Heart left ventricle (tissue), 13 donors: ENCODE results near the gene CTU2.

ENCODE experiments used
- POLR2A ChIP-seq, 2 donors: fragments of 450-650 bp; IDR thresholded peaks; one replicate each; pipeline ENCODE4 v1.6.1; 2017; ENCODE audit warnings: antibody characterized with exemption in 2 of 2, mild to moderate bottlenecking in 2 of 2, moderate library complexity in 2 of 2
- TF ChIP-seq, protein P1 (sequence below), 12 donors: fragments of 200-600 bp; sonication (generic) in 4 of 12; IDR thresholded peaks; one replicate each; pipeline versions ENCODE4 v1.5.0 to v1.8.0; 2018 to 2022; ENCODE audit warnings: antibody characterized with exemption in 12 of 12, mild to moderate bottlenecking in 5 of 12
- donor health status: ischemic (EF 13 %, LVEDD 7.1; RV severe dilation, severe dysfunction).
- donor health status: DM: no; HTN: yes; CAD: no.
- donor health status: DM: no; HTN: no; CAD: no.
- donor health status: ischemic (EF 25% LVEDD 6.9; RV normal size, moderate dysfunction).
- donor health status: ischemic (EF 25% LVEDD 5.7; RV mildly dilated, moderate dysfunction).
- donor health status: ischemic (EF 35%, LVEDD 5.7; RV mildly dilated, moderate dysfunction).
- donor health status: nonischemic (EF 11% LVEDD 7.7; RV severe dilation, severe dysfunction).
- donor health status: DM: yes; HTN: yes; CAD: no.
- donor health status: PGD.
- donor health status: ischemic (EF 29% LVEDD 5.4; RV normal size, mild dysfunction).
- donor health status: nonischemic (EF 23%, LVEDD 6.1; RV moderate dilation, normal function).

DNA sequence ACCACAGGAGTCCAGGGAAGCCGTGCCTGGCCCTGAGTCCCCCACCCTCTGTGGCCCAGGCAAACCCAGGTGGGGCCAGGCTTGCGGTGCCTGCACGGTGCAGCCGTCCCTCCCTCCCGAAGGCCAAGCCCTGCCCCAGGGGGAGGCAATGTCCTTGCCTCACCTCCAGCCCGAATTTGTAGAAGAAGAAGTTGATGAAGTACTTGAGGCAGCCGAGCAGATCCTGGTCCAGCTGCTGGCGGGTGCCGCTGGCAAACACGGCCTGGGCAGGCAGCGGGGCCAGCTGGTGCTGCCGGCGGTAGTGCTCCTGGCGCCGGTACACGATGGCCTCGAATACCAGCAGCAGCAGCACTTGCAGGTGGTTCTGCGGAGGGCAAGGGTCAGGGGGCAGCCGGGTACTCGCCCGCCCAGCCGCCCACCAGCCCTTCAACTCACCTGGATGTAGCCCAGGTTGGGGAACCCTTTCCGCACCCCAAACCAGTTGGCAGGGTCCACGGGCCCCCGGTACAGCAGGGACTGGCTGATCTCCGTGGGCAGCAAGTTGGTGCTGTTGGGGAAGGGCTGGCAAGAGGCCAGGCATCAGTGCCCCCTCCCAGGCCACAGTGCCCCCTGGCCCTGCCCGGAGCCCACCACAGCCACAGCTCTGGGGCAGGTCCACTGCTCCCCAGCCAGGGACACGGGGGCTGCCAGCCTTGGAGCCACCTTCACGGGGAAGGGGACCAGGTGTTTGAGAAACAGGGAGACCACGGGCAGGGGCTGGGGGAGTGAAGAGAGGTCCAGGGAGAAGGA, 26.1 kb downstream of the CTU2 start:
- TF ChIP-seq, protein P1, sequence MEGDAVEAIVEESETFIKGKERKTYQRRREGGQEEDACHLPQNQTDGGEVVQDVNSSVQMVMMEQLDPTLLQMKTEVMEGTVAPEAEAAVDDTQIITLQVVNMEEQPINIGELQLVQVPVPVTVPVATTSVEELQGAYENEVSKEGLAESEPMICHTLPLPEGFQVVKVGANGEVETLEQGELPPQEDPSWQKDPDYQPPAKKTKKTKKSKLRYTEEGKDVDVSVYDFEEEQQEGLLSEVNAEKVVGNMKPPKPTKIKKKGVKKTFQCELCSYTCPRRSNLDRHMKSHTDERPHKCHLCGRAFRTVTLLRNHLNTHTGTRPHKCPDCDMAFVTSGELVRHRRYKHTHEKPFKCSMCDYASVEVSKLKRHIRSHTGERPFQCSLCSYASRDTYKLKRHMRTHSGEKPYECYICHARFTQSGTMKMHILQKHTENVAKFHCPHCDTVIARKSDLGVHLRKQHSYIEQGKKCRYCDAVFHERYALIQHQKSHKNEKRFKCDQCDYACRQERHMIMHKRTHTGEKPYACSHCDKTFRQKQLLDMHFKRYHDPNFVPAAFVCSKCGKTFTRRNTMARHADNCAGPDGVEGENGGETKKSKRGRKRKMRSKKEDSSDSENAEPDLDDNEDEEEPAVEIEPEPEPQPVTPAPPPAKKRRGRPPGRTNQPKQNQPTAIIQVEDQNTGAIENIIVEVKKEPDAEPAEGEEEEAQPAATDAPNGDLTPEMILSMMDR (IDR thresholded peaks at IDR 0.05), result no peak
- no peak for TF ChIP-seq POLR2A (IDR thresholded peaks at IDR 0.05)
